Stimulated activated memory B cell treated with anti-CD40 and anti-IgM and Interleukin-4, amounts not matched to agents 10 μg/mL and 1 μg/mL and 100 μg/mL, for 72 hours (primary cell): ENCODE results near the gene LIPC.
A peak's percentile ranks its signal among the peaks of the same experiment; 100 is the strongest.

Experiments used
- ATAC-seq: fragments of 150-1000 bp; cut with Tn5 transposase; 2 replicates; pipeline ENCODE4 v1.10.0; 2021
- H3K27ac Mint-ChIP-seq: one replicate; pipeline ENCODE4 v1.8.0; 2022; ENCODE audit warnings: mild to moderate bottlenecking, mixed read lengths
- H3K27me3 Mint-ChIP-seq: one replicate; pipeline ENCODE4 v1.8.0; 2022; ENCODE audit warnings: mixed read lengths
- H3K36me3 Mint-ChIP-seq: one replicate; pipeline ENCODE4 v1.8.0; 2022; ENCODE audit warnings: mixed read lengths
- H3K4me1 Mint-ChIP-seq: one replicate; pipeline ENCODE4 v1.8.0; 2022; ENCODE audit warnings: mixed read lengths
- H3K4me3 Mint-ChIP-seq: one replicate; pipeline ENCODE4 v1.8.0; 2022; ENCODE audit warnings: mild to moderate bottlenecking, moderate library complexity, mixed read lengths
- H3K9me3 Mint-ChIP-seq: one replicate; pipeline ENCODE4 v1.8.0; 2022; ENCODE audit warnings: mixed read lengths

LIPC gene

DNA sequence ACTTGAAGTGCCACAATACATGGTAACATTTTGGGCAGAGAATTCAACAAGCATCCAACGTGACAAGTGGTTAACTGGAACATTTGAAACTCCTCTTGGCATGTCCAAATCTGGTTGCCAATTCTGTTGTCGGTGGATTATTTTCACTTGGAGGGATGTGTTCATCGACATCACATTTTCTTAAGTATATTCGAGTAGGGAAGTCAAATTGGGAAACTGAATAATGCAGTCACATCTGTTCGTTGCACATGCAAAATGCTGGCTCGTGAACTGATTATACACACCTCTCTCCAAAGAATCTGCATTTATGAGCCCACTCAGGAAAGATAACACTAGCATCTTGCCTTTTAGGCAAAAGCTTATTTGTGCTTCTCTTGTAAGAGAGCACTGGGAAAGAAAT is 139.7 kb downstream of the LIPC start:
- H3K4me1 Mint-ChIP-seq: peaks cover 6% of the 10 kb centered on the region
- H3K4me3 Mint-ChIP-seq: no peak overlapping the region
- H3K27me3 Mint-ChIP-seq: peaks cover 8% of the 10 kb centered on the region
- H3K9me3 Mint-ChIP-seq: no peaks in the 10 kb centered on the region
- no peak overlapping the region for H3K27ac Mint-ChIP-seq
- H3K36me3 Mint-ChIP-seq: no peaks in the 10 kb centered on the region
- no peak for ATAC-seq

DNA sequence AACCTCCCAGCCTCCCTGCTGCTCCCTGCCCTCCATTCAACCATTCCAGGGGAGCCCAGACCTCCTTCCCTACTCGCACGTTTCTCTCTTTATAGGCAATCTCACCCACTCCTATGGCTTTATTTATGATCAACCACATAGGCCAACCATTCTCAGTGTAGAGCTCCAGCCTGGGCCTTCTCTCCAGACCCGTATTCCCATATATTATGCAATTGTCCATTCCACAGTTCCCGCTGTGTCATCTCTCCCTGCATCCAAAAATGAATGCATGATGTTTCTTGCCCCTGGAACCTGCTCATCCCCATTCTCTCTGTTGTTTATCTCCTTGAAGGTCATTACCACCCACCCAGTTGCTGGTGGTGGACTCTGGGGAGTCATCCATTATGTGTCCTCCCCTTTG is 140.7 kb downstream of the LIPC start:
- Mint-ChIP-seq H3K4me3 (no peak overlapping the region), H3K4me1 (peaks cover 6% of the 10 kb centered on the region), H3K27ac (no peak overlapping the region), H3K9me3 (no peaks in the 10 kb centered on the region), H3K36me3 (no peaks in the 10 kb centered on the region), H3K27me3 (peaks cover 8% of the 10 kb centered on the region)
- ATAC-seq: no peak

DNA sequence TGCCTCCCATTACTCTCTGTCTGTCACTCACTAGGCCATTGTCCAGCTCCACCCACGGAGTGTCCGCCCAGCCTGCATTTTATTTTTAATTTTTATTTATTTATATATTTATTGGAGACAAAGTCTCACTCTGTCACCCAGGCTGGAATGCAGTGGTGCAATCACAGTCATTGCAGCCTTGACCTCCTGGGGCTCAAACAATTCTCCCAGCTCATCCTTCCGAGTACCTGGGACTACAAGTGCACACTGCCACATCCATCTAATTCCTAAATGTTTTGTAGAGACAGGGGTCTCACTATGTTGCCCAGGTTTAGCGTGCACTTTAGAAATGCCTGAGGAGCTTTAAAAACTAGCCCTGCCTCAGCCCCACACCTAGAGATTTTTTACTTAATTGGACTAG is 141.5 kb downstream of the LIPC start:
- no peak overlapping the region for H3K27ac Mint-ChIP-seq
- peaks cover 8% of the 10 kb centered on the region for H3K27me3 Mint-ChIP-seq
- H3K36me3 Mint-ChIP-seq: no peaks in the 10 kb centered on the region
- ATAC-seq: no peak
- no peak overlapping the region for H3K4me3 Mint-ChIP-seq
- H3K4me1 Mint-ChIP-seq: peaks cover 6% of the 10 kb centered on the region
- no peaks in the 10 kb centered on the region for H3K9me3 Mint-ChIP-seq

DNA sequence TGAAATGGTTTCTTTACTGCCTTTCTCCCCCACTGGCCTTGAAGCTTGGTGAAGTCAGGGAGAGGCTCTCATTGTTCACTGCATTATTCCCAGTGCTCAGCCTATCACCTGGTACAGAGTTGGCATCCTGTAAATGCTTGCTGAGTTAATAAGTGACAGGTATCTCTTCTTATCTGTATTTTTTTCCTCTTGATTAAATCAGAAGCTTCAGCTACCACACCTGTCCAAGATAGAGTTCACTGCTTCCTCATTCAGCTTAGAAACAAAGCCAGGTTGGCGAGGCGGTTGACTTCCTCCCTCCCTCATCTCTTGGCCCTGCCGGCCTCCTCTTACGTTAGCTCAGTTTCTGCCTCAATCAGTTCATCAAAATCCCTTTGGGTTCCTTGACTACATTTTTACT is 142.8 kb downstream of the LIPC start:
- ATAC-seq: no peak
- H3K36me3 Mint-ChIP-seq: no peaks in the 10 kb centered on the region
- no peaks in the 10 kb centered on the region for H3K9me3 Mint-ChIP-seq
- peaks cover 6% of the 10 kb centered on the region for H3K4me1 Mint-ChIP-seq
- peaks cover 8% of the 10 kb centered on the region for H3K27me3 Mint-ChIP-seq
- H3K27ac Mint-ChIP-seq: no peak overlapping the region
- no peak overlapping the region for H3K4me3 Mint-ChIP-seq

DNA sequence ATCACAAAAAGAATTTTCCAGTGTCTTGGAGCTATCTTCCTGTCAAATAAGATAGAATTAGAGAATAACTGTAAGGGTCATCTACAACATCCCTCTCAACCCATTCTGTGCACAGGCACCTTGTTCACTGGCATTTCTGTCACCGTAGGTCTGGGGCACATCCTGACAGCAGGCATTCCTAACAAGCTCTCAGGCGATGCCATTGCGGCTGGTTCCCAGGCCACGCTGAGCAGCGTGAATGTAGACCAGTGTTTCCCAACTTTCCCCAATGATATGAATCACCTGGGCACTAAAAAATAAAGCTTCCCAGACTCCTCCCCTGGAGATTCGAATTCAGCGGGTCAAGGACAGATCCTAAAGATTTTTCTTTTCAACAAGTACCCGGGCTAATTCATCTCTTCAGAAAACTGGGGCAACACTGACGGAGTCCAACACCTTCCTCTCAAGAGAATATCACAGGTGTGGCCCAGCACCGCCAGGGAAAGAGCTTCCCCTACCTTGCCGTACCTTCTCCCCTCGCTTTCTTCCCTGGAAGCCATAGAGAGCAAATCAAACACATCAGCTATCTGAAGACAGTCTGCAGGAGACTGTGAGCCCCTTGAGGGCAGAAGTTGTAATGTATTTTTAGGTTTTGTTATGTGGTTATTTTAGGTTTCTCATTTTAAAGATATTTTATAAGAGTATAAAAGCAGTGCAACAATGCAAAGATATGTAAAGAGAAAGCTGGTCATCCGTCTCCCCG is 143.4 kb downstream of the LIPC start:
- Mint-ChIP-seq H3K9me3 (no peaks in the 10 kb centered on the region), H3K4me3 (no peak overlapping the region), H3K27me3 (peaks cover 8% of the 10 kb centered on the region), H3K4me1 (peaks cover 6% of the 10 kb centered on the region), H3K36me3 (no peaks in the 10 kb centered on the region), H3K27ac (no peak overlapping the region)
- no peak for ATAC-seq

DNA sequence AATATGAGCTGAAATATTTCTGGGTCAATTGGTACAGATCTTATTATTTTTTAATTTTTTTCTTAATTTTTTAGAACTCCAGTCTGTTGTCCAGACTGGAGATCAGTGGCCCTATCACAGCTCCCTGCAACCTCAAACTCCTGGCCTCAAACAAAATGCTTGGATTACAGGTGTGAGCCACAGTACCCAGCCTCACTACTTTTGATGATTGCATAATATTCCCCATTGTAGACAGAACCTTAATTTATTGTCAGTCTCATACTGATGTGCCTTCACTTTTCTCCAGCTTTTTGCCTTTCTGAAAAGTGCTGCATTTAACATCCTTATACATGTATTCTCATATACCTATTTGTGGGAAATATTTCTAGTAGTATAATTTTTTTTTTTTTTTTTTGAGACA is 144.9 kb downstream of the LIPC start:
- no peak overlapping the region for H3K27ac Mint-ChIP-seq

DNA sequence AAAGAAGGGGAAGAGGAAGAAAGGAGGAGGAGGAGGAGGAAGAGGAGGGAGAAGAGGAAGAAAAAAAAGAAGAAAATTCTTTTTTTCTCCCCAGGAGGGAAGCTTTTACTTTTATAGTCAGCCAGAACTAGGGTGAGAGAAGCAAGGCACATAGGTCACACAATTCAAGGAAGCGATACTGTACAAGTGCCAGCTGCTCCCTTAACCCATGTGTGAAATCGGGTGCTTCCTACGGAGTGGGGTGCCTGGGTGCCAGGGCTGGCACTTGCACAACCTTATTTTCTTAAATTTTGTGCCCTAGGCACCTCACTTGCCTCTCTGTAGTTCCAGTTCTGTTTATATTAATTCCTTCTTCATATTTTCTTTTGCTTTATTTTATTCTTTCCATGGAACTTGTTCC is 150.4 kb downstream of the LIPC start:
- H3K27ac Mint-ChIP-seq: no peak overlapping the region
- H3K9me3 Mint-ChIP-seq: peaks cover 5% of the 10 kb centered on the region
- H3K4me3 Mint-ChIP-seq: no peak overlapping the region
- no peaks in the 10 kb centered on the region for H3K36me3 Mint-ChIP-seq
- H3K27me3 Mint-ChIP-seq: peaks cover 42% of the 10 kb centered on the region
- peaks cover 5% of the 10 kb centered on the region for H3K4me1 Mint-ChIP-seq
- ATAC-seq: no peak

More for the DNA sequence above, 144.9 kb downstream of the LIPC start:
- no peaks in the 10 kb centered on the region for H3K9me3 Mint-ChIP-seq
- ATAC-seq: no peak
- no peak overlapping the region for H3K4me3 Mint-ChIP-seq
- no peaks in the 10 kb centered on the region for H3K36me3 Mint-ChIP-seq
- H3K27me3 Mint-ChIP-seq: peaks cover 10% of the 10 kb centered on the region
- peaks cover 6% of the 10 kb centered on the region for H3K4me1 Mint-ChIP-seq

DNA sequence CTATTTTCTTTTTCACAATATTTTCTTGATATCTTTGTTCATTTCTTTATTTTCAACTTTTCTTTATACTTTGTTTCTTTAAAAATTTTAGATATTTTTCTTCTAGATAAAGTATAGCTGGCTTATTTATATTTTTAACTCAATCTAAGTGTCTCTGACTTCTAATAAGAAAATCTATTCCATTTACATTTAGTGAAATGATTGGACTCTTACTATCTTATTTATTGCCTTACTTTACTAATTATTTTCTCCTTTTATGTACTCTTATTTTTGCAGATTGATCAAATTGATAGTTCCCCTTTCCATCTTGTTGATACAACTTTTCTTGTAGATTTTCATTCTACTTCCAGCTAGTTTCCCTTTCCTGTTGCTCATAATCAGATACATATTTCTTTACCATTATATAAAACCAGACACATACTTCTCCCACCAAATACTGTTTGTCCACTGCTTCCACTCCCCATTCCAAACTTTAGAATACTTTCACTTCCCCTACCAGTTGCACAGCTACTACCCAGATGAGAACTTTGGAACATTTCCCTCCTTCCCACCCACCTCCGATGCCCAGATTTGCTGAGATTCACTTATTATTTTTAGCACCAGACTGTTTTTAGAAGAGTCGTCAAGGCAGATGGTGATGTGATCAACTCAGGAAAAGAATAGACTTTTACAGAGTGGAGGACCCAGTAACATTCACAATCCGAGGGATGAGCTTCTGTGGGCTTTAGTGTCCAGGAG is 151.5 kb downstream of the LIPC start:
- Mint-ChIP-seq H3K27me3 (peaks cover 42% of the 10 kb centered on the region), H3K27ac (no peak overlapping the region), H3K4me1 (peaks cover 5% of the 10 kb centered on the region), H3K4me3 (no peak overlapping the region), H3K36me3 (no peaks in the 10 kb centered on the region), H3K9me3 (peaks cover 5% of the 10 kb centered on the region)
- no peak for ATAC-seq

DNA sequence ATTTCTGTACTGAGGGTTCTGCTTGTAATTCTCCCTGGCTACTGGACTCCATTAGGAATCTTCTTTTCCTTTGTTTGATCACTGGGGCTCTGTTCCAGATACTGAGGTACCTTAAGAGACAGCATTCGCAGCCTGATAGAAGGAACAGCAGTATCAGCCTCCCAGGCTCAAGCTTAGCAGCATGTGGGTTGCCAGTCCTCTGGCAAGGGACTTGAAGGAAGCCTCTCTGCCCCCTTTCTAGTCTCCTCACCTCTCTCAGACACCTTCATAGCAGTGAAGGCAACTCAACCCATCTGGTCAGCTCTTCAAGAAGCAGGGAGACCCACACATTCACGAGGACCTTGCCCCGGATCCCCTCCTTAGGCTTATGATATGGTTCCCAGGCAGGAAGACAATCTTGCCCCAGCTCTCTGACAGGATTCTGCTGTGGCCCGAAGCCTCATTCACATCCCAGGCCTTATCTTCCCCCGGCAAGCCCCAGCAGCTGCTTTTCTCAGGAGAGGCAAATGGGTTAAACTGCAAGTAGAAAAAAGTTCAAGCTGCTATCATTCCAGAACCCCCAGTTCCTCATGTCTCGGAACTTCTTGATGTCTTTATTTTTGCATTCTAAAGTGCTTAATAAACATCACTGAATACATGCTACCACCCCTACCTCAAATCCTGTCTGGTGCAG is 153.1 kb downstream of the LIPC start:
- H3K36me3 Mint-ChIP-seq: no peaks in the 10 kb centered on the region
- no peak overlapping the region for H3K4me3 Mint-ChIP-seq
- peaks cover 42% of the 10 kb centered on the region for H3K27me3 Mint-ChIP-seq
- no peak overlapping the region for H3K27ac Mint-ChIP-seq
- H3K4me1 Mint-ChIP-seq: peaks cover 5% of the 10 kb centered on the region
- ATAC-seq: no peak
- H3K9me3 Mint-ChIP-seq: peaks cover 5% of the 10 kb centered on the region

DNA sequence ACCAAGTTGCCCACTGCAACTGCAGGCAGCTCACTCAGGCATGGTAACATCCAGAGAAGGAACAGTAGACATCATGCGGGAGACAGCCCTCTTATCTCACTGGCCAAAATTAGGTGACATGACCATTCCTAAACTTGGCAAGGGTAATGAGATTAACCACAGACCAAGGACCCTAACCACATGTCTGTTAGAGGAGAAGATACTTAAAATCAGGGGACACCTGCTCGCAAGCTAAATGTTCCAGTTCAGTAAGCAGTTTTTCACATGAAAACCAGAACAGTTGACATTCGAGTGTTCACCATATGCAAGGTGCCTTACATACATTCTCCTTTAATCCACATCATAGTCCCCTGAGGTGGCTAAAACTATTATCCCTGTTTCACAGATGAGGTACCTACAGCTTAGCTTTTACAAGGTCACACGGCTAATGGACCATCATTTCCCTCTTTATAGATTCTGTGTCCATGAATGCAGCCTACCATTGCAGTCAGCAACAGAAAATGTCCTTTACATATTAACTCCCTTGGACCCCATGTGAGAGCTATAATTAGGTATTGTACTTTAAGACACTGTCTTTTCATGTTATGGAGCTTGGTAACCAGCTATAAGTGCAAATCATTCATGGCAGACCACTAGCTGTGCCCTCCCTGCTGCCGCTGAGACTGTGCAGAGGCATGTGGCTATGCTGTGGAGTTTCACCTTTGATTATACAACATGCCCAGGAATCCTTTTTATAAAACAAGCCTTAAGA is 154.1 kb downstream of the LIPC start:
- Mint-ChIP-seq H3K4me1 (peaks cover 5% of the 10 kb centered on the region), H3K27me3 (peaks cover 42% of the 10 kb centered on the region), H3K9me3 (peaks cover 5% of the 10 kb centered on the region), H3K4me3 (no peak overlapping the region), H3K36me3 (no peaks in the 10 kb centered on the region), H3K27ac (no peak overlapping the region)
- no peak for ATAC-seq

DNA sequence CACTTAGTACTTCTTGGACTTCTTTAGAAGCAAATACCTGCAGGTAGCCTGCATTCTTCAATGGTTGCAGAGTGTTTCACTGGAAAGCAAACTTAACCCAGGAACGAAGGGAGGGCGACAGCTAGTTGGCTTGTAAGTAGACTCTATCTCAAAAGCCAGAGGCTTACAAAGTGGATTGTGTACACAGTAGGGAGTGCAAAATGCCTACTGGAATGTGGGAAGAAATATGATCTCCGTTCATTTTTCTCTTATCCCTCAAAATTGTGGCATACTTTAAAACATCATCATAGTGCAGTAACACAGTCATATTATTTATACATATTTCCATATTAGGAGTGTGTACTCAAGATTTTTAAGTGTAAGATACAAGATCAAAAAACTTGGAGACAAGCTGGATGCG is 155.7 kb downstream of the LIPC start:
- no peak for ATAC-seq
- Mint-ChIP-seq H3K4me3 (no peak overlapping the region), H3K4me1 (peaks cover 5% of the 10 kb centered on the region), H3K36me3 (no peaks in the 10 kb centered on the region), H3K27me3 (peaks cover 33% of the 10 kb centered on the region), H3K27ac (no peak overlapping the region), H3K9me3 (peaks cover 5% of the 10 kb centered on the region)

DNA sequence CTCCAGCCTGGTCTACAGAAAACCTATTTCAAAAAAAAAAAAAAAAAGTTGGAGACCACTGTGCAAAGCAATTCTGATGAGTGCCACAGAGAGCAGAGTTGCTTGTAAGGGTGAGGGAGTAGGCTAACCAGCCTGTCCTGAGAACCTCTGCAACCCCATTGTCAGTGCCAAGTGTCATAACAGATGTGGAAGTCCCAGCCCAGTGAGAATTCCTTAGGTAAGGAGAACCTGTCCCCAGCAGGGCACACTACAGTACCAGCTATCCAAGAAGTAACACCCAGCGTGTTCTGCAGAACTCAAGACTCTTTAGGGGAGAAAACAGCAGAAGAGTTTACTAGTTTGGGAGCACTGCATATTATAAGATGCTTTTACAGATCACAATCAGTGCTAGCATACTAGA is 156.3 kb downstream of the LIPC start:
- Mint-ChIP-seq H3K27ac (no peak overlapping the region), H3K36me3 (no peaks in the 10 kb centered on the region), H3K9me3 (peaks cover 5% of the 10 kb centered on the region), H3K4me1 (peaks cover 5% of the 10 kb centered on the region), H3K27me3 (peaks cover 31% of the 10 kb centered on the region), H3K4me3 (no peak overlapping the region)
- peak; percentile 12 for ATAC-seq

DNA sequence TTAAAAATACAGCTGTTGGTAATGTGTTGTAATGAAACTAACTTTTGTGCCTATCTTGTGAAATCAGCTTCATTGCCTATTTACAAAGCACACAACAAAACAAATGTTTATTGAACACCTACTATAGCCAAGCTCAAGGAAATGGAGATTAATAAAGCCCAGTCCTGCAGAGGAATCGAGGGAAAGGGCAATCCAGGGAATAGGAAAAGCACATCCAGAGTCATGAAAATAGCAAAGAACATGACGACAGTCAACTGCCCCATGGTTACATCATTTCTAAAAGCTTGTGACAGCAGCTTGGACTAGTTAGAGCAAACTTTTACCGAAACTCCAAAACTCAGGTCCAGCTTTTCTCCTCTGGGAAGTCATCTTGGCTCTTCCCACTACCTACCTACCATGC is 157.3 kb downstream of the LIPC start:
- H3K27me3 Mint-ChIP-seq: peaks cover 21% of the 10 kb centered on the region

DNA sequence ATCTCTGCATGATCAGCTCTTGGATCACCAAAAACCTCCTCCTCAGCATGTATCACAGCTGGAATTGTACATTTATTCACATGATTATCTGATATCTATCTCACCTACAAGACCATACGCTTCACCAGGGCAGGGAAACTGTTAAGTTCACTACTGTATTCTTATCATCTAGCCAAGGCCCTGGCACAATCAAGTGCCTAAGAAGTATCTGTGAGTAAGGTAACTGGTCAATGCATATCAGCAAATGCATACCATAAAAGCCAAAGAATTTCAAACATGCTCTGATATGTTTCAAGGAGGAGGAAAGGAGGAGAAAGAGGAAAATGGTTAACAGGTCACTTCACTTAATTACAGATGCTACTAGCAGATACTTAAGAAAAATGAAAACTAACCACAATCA is 158.4 kb downstream of the LIPC start:
- H3K36me3 Mint-ChIP-seq: peaks cover 6% of the 10 kb centered on the region
- H3K4me3 Mint-ChIP-seq: no peak overlapping the region
- no peak overlapping the region for H3K27ac Mint-ChIP-seq
- H3K27me3 Mint-ChIP-seq: peaks cover 11% of the 10 kb centered on the region
- peaks cover 5% of the 10 kb centered on the region for H3K4me1 Mint-ChIP-seq
- no peaks in the 10 kb centered on the region for H3K9me3 Mint-ChIP-seq
- ATAC-seq: no peak

More for the DNA sequence above, 157.3 kb downstream of the LIPC start:
- ATAC-seq: no peak
- no peak overlapping the region for H3K27ac Mint-ChIP-seq
- peaks cover 5% of the 10 kb centered on the region for H3K4me1 Mint-ChIP-seq
- H3K9me3 Mint-ChIP-seq: no peaks in the 10 kb centered on the region
- peaks cover 6% of the 10 kb centered on the region for H3K36me3 Mint-ChIP-seq
- H3K4me3 Mint-ChIP-seq: no peak overlapping the region

DNA sequence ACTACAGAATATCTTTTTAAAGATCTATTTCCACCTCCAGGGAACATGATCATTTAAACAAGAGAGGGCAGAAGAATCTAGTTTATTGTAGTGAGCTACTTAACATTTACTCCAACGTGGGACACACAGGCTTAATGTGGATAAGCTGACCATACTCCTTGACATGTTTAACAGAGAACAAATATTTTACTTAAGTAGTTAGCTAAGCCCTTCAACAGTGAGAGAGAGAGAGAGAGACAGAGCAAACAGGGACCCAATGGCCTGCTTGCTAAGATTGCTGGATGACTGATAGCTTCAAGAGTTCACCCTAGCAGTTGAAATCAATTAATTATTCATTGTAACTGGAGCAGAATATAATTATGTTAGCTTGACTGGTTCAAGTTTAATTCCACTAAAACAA is 159.1 kb downstream of the LIPC start:
- ATAC-seq: no peak

More for the DNA sequence above, 159.1 kb downstream of the LIPC start:
- Mint-ChIP-seq H3K9me3 (no peaks in the 10 kb centered on the region), H3K36me3 (peaks cover 6% of the 10 kb centered on the region), H3K4me3 (no peak overlapping the region), H3K27me3 (peaks cover 4% of the 10 kb centered on the region), H3K27ac (no peak overlapping the region), H3K4me1 (no peaks in the 10 kb centered on the region)
